ENCODE measurements around the gene PTPDC1. TPM values are rescaled to one million over a fixed set of nuclear protein-coding genes. Genes with fewer than 3 reads are reported as not detected.

Gene PTPDC1
- total and polyA plus RNA-seq, 2 of the 4 experiments (the other 2 are of a cell fraction) = 3.9 to 6.1 TPM

DNA sequence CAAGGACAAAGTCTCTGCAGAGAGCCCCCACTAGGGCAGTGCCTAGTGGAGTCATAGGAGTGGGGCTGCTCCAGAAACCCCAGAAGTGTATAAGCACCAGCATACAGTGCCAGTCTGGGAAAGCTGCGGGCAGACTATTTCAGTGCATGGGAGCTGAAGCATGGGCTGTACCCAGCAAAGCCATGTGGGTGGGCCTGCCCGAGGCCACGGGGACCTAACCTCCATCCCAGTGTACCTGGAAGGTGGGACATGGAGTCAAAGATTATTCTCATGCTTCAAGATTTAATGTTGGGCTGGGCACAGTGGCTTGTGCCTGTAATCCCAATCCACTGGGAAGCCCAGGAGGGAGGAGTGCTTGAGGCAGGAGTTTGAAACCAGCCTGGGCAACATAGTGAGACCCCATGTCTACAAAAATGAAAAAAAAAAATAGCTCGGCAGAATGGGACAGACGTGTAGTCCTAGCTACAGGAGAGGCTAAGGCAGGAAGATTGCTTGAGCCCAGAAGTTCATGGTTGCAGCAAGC lies 36.7 kb downstream of the PTPDC1 start:
- Histone ChIP-seq H3K27me3 (ENCODE audit: control insufficient read depth, insufficient read depth, low read length) (no peaks in the 10 kb centered on the region), H2AFZ (replicated peaks; ENCODE audit: low read length, poor library complexity) (no peak overlapping the region), H3K4me3 (ENCODE audit: insufficient read depth, low read depth, low read length) (no peak overlapping the region), H3K18ac (ENCODE audit: low read depth, low read length) (no peak overlapping the region), H3K4me1 (ENCODE audit: control insufficient read depth, insufficient read depth, low read length) (no peaks in the 10 kb centered on the region), H3K9me3 (ENCODE audit: control insufficient read depth, insufficient read depth, low read length) (no peaks in the 10 kb centered on the region), H3K23ac (ENCODE audit: low read depth, low read length) (no peak overlapping the region), H2BK20ac (ENCODE audit: low read depth, low read length) (no peak overlapping the region), H3K4ac (ENCODE audit: low read depth, low read length) (no peak overlapping the region), H4K8ac (ENCODE audit: low read depth in 2 of 2, low read length in 2 of 2) (no peak overlapping the region), H3K56ac (ENCODE audit: extremely low read depth, insufficient read depth, low read length) (no peak overlapping the region), H2BK120ac (ENCODE audit: low read depth, low read length) (no peak overlapping the region), H4K5ac (ENCODE audit: low read depth, low read length) (no peak overlapping the region), H2AK5ac (ENCODE audit: low read depth, low read length) (no peak overlapping the region), H3K4me2 (ENCODE audit: low read depth, low read length) (no peak overlapping the region), H3K9ac (ENCODE audit: low read depth, low read length) (no peak overlapping the region), H3K14ac (replicated peaks; ENCODE audit: low read depth, low read length) (no peak overlapping the region), H3K79me1 (ENCODE audit: low read depth in 1 of 2, low read length in 2 of 2) (no peaks in the 10 kb centered on the region), H2BK5ac (ENCODE audit: low read depth, low read length, poor library complexity, severe bottlenecking) (no peak overlapping the region), H2BK15ac (ENCODE audit: low read depth, low read length) (no peak overlapping the region), H4K20me1 (ENCODE audit: insufficient read depth, low read length) (no peaks in the 10 kb centered on the region), H3K36me3 (ENCODE audit: control insufficient read depth, insufficient read depth, low read length) (no peaks in the 10 kb centered on the region), H4K91ac (ENCODE audit: insufficient read depth, low read depth, low read length) (no peak overlapping the region), H2AK9ac (replicated peaks; ENCODE audit: low read depth, low read length, poor library complexity) (no peak overlapping the region), H3K9me1 (ENCODE audit: insufficient read depth, low read length) (no peaks in the 10 kb centered on the region), H3K27ac (ENCODE audit: insufficient read depth, low read length) (no peak overlapping the region)
- intact Hi-C loops (cut with micrococcal nuclease) = loop anchor here (2.0 kb wide), 1 partner anchor 22 kb away; no protein-coding TSS in a partner anchor
- dilution Hi-C loops (cut with HindIII; ENCODE audit: low sequenced_read_pairs, unreplicated experiment) = no loop called here
- POLR2A ChIA-PET (ENCODE audit: unreplicated experiment) = interaction anchor here (0.6 kb wide), 1 partner anchor 9 kb away, joined by 4 read pairs; no protein-coding TSS in a partner anchor
- DNase-seq = no peak
- in situ Hi-C loops (cut with MboI; ENCODE audit: low sequenced_read_pairs) = no loop called here
- ATAC-seq (ENCODE audit: low read depth) = no peak
- no CpG with 5 or more reads among the region's 5 CpGs for WGBS, 2 experiments (ENCODE audit: extremely low coverage in 2 of 2, insufficient read length in 1 of 2)
- TF ChIP-seq CEBPB (IDR thresholded peaks at IDR 0.05; ENCODE audit: low read depth, low read length) (no peak), CHD1 (IDR thresholded peaks at IDR 0.05; ENCODE audit: low read depth, low read length) (no peak)
- TF ChIP-seq, protein P1, sequence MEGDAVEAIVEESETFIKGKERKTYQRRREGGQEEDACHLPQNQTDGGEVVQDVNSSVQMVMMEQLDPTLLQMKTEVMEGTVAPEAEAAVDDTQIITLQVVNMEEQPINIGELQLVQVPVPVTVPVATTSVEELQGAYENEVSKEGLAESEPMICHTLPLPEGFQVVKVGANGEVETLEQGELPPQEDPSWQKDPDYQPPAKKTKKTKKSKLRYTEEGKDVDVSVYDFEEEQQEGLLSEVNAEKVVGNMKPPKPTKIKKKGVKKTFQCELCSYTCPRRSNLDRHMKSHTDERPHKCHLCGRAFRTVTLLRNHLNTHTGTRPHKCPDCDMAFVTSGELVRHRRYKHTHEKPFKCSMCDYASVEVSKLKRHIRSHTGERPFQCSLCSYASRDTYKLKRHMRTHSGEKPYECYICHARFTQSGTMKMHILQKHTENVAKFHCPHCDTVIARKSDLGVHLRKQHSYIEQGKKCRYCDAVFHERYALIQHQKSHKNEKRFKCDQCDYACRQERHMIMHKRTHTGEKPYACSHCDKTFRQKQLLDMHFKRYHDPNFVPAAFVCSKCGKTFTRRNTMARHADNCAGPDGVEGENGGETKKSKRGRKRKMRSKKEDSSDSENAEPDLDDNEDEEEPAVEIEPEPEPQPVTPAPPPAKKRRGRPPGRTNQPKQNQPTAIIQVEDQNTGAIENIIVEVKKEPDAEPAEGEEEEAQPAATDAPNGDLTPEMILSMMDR (conservative IDR thresholded peaks at IDR 0.05; ENCODE audit: low read depth, low read length) = no peak
- CTCF ChIA-PET = interaction anchor here (0.6 kb wide), 1 partner anchor 13 kb away, joined by 3 read pairs; no protein-coding TSS in a partner anchor
- BruUV-seq (replicated peaks) = no TSS peak
